IgD-negative memory B cell (primary cell): ENCODE results near the gene GNRHR. TPM values are rescaled to one million over a fixed set of nuclear protein-coding genes. Genes with fewer than 3 reads are reported as not detected.
"Not testable (repeated sequence)": the region's sequence is repeated elsewhere in the genome, so short reads cannot be mapped to it uniquely, and the experiment has no call there.

ENCODE experiments used
- H3K27ac Mint-ChIP-seq, 3 donors: one replicate each; pipeline ENCODE4 v1.8.0; 2020 to 2022; ENCODE audit warnings: mild to moderate bottlenecking in 3 of 3, mixed read lengths in 3 of 3, moderate library complexity in 1 of 3
- H3K27me3 Mint-ChIP-seq: one replicate; pipeline ENCODE4 v1.8.0; 2021; ENCODE audit warnings: mixed read lengths
- H3K36me3 Mint-ChIP-seq: one replicate; pipeline ENCODE4 v1.8.0; 2020; ENCODE audit warnings: mild to moderate bottlenecking, mixed read lengths
- H3K4me1 Mint-ChIP-seq, 3 donors: one replicate each; pipeline ENCODE4 v1.8.0; 2020 to 2022; ENCODE audit warnings: mixed read lengths in 3 of 3, mild to moderate bottlenecking in 1 of 3
- H3K4me3 Mint-ChIP-seq, 4 donors: one replicate each; pipeline ENCODE4 v1.8.0; 2020 to 2022; ENCODE audit warnings: mild to moderate bottlenecking in 4 of 4, mixed read lengths in 4 of 4, moderate library complexity in 3 of 4
- H3K9me3 Mint-ChIP-seq, 3 donors: one replicate each; pipeline ENCODE4 v1.8.0; 2020 to 2021; ENCODE audit warnings: mixed read lengths in 3 of 3, mild to moderate bottlenecking in 1 of 3
- polyA plus RNA-seq: library from polyadenylated mRNA; unstranded; fragments of 300-500 nt; fragmentation: Illumina TruSeq; gene quantifications from one replicate; pipeline ENCODE4 v1.2.3, GENCODE V29; 2021

GNRHR gene
- polyA plus RNA-seq, 1 donor from 2014 or later: not detected

DNA sequence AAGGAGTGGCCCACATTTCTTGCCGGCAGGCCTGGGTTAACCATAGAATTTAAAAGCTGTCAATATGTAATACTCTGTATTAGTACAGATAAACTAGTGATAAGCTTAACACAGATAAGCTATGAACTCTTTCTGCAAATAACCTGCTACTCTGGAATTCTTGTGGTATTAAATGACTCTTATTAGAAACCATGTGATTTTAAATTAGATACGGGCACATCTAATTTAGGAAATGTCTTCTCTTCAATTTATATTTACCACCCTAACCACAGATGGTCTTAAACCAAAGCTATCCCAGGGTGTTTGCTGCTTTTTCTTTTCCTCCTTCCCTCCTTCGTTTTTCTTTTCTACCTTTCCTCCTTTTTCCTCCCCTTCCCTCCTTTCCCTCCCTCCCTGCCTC lies 4.9 kb downstream of the GNRHR start:
- Mint-ChIP-seq H3K27me3 (no peaks in the 10 kb centered on the region), H3K4me3 (no peak overlapping the region), H3K9me3 (no peaks in the 10 kb centered on the region), H3K4me1 (peaks cover 0 to 5% (median 2%) of the 10 kb centered on the region in 3 donors), H3K36me3 (peaks cover 2% of the 10 kb centered on the region), H3K27ac (no peak overlapping the region)

DNA sequence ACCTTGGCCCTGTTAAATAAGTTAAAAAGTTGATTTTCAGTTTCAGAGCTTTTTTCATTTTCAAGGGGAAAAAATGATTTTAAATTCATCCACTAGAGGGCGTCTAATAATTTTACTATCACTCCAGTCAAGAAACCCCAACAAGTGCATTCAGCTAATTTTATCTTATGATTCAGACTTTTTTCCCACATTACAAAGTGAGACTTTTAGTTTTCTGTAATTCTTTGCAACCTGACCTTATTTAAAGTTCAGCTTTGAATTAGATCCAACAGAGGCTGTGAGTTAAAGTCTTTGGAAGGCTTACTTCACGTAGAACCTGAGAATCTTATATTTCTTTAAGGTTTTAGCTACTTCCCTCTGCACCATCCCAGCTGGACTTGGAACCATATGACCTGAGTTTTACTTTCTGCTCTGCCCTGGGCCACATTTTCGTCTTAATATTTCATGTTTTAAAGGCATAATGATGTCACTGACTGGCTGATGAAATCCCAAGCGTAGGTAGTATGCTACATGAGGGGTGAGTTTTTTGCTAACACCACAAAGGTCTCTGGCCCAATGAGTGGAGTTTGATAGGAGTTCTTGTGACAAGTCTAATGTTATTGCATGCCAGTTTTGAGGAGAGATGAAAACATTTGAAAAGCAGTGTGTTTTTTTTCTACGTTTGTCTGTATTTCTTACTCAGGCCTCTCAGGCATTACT lies 7.2 kb downstream of the GNRHR start:
- Mint-ChIP-seq H3K4me1 (peaks cover 0 to 5% (median 2%) of the 10 kb centered on the region in 3 donors), H3K36me3 (peaks cover 3% of the 10 kb centered on the region), H3K9me3 (no peaks in the 10 kb centered on the region), H3K27ac (no peak overlapping the region), H3K27me3 (no peaks in the 10 kb centered on the region), H3K4me3 (no peak overlapping the region)

DNA sequence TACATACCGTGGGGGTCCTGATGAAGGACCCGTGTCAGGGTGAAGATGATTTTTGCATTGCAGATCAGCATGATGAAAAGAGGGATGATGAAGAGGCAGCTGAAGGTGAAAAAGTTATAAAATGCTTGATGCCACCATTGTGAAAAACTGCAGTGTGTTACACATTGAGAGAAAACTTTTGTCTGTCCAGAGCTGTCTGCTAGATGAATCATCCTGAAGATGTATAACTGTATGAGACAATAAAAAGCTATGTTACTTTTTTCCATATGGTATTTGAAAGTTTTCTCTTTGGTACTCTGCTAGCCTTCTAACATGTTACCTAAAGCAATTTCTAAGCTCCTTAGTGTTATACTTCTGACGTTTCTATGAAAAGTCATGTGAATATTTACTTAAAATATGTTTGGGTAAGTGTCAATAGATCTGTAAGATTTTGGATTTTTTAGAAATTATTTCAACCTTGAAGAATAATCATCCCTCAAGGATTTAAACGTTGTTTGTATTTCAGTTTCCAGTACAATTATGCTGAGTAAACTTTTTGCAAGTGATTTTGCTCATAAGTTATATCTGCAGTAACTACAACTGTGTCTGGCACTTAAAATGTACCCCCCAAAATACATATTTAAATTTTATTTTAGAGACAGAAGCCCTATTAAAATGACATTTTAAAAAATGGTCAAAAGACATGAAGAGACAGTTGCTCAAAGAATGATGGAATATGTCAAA lies 9.5 kb downstream of the GNRHR start:
- H3K4me3 Mint-ChIP-seq: no peak overlapping the region
- H3K36me3 Mint-ChIP-seq: peaks cover 3% of the 10 kb centered on the region
- H3K27ac Mint-ChIP-seq: peak overlapping the region in 1 of 3 donors; percentile 6
- no peaks in the 10 kb centered on the region for H3K27me3 Mint-ChIP-seq
- peaks cover 0 to 5% (median 2%) of the 10 kb centered on the region in 3 donors for H3K4me1 Mint-ChIP-seq
- no peaks in the 10 kb centered on the region for H3K9me3 Mint-ChIP-seq

DNA sequence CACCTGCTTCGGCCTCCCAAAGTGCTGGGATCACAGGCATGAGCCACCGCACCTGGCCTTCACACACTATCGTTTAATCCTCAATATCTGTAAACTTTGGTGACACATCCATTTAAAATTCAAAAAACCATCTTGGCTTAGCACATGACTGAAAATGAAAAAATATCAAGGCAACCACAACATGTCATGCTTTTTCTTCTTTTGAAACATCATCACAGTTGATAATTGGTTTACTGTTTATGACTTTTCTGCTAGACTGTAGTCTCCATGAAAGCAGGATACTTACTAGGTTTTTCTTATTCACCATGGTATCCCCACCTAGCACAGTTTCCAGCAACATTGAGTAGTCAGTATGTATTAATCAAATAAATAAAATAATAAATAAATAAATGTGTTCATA lies 11.0 kb downstream of the GNRHR start:
- H3K4me1 Mint-ChIP-seq: peaks cover 0 to 5% (median 2%) of the 10 kb centered on the region in 3 donors
- no peaks in the 10 kb centered on the region for H3K27me3 Mint-ChIP-seq
- no peak overlapping the region for H3K27ac Mint-ChIP-seq
- no peaks in the 10 kb centered on the region for H3K9me3 Mint-ChIP-seq
- peaks cover 1% of the 10 kb centered on the region for H3K36me3 Mint-ChIP-seq
- H3K4me3 Mint-ChIP-seq: no peak overlapping the region

DNA sequence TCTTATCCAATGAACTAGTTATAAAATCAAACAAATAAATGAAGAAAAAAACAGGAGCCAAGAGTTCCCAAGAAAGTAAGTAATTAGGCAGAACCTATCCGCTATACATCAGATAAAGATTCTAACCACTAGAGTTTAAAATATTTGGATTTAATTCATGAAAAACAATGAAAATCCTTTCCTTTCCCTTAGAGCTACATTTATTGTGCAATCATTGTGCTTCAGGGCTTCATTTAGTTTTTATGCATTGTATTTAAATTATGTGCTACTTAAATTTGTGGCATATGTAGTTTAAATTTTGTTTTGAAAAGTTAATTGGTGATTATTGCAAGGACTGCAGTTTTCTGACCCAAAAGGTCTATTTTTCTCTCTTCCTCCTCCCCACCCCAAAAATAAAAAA lies 17.9 kb downstream of the GNRHR start:
- H3K27ac Mint-ChIP-seq: no peak overlapping the region
- H3K36me3 Mint-ChIP-seq: peaks cover 8% of the 10 kb centered on the region
- H3K4me3 Mint-ChIP-seq: no peak overlapping the region
- H3K4me1 Mint-ChIP-seq: no peaks in the 10 kb centered on the region
- H3K9me3 Mint-ChIP-seq: no peaks in the 10 kb centered on the region
- no peaks in the 10 kb centered on the region for H3K27me3 Mint-ChIP-seq

DNA sequence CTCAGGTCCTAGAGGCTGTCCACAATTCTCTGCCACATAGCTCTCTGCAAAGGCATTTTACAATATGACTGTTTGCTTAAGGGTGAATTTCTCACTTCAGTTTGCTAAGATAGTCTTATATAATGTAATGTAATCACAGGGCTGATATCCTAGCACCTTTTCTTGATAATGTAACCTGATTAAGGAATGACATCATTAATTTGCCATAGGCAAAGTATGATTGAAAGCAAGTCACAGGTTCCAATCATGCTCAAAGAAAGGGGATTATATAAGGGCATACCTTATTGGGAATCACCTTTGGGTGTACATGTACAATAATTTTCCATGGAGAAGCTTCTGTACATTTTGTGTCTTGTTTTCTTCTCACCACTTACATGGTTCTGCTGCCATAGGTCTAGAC lies 18.9 kb downstream of the GNRHR start:
- Mint-ChIP-seq H3K9me3 (no peaks in the 10 kb centered on the region), H3K4me3 (no peak overlapping the region), H3K4me1 (peaks cover 0 to 1% (median 0%) of the 10 kb centered on the region in 3 donors), H3K27ac (no peak overlapping the region), H3K36me3 (peaks cover 11% of the 10 kb centered on the region), H3K27me3 (no peaks in the 10 kb centered on the region)

DNA sequence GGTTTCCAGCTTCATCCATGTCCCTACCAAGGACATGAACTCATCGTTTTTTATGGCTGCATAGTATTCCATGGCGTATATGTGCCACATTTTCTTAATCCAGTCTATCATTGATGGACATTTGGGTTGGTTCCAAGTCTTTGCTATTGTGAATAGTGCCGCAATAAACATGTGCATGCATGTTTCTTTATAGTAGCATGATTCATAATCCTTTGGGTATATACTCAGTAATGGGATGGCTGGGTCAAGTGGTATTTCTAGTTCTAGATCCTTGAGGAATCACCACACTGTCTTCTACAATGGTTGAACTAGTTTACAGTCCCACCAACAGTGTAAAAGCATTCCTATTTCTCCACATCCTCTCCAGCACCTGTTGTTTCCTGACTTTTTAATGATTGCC lies 23.7 kb downstream of the GNRHR start:
- not testable (repeated sequence) for H3K9me3 Mint-ChIP-seq, H3K4me1 Mint-ChIP-seq, H3K4me3 Mint-ChIP-seq, H3K27me3 Mint-ChIP-seq, H3K27ac Mint-ChIP-seq
- H3K36me3 Mint-ChIP-seq: peaks cover 14% of the 10 kb centered on the region

DNA sequence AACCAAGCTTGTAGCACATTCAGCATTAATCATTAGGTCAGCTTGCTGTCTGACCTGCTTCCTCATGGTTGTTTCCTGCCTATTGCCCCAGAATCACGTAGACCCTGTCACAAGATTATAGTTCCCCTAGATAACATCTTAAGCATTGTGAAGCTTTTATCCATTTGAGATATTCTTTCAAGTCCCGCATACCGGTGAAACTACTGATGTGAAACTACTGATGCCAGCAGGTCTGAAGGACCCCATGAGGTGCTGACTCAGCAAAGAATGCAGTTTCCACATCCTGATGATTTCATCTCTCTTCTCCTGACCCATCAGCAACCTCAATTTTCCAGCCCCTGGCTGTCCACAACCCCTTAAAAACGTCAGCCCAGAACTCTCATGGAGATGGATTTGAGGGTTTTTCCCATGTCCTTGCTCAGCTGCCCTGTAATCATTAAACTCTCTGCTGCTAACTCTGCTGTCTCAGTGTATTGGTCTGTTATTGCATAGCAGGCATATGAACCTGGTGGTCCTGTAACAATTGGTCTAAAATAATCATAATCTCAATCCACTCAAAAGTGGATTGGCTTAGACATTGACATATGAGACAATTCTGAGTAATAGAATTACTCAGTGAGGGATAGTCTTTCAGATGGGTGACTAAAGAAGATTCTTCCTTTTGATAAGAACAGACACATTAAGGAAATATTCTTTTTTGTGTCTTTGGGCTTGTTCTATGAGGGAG lies 26.9 kb downstream of the GNRHR start:
- Mint-ChIP-seq H3K36me3 (peaks cover 11% of the 10 kb centered on the region), H3K27ac (no peak overlapping the region), H3K4me3 (no peak overlapping the region), H3K9me3 (peaks cover 2 to 5% (median 3%) of the 10 kb centered on the region in 3 donors), H3K27me3 (no peaks in the 10 kb centered on the region), H3K4me1 (peaks cover 0 to 1% (median 0%) of the 10 kb centered on the region in 3 donors)

DNA sequence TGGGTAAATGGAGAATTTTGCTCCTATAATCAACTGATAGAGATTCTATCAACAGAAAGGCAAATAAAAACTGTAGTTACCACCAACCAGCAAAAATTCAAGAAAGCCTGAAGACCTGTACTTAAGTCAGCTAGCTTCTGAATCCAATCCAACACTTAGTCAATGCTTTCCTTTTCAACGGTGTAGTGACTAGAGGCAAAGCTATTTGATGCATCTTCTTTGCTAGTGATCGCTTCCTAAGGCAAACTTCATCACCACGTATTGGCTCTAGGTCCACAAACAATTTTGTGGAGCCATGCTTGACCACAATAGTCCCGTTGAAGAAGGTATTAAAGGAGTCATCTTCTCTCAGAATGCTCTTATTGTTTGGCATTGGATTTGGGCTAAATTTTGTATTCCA lies 28.2 kb downstream of the GNRHR start:
- H3K4me1 Mint-ChIP-seq: peaks cover 0 to 1% (median 0%) of the 10 kb centered on the region in 3 donors
- H3K9me3 Mint-ChIP-seq: peaks cover 2 to 5% (median 3%) of the 10 kb centered on the region in 3 donors
- no peak overlapping the region for H3K27ac Mint-ChIP-seq

DNA sequence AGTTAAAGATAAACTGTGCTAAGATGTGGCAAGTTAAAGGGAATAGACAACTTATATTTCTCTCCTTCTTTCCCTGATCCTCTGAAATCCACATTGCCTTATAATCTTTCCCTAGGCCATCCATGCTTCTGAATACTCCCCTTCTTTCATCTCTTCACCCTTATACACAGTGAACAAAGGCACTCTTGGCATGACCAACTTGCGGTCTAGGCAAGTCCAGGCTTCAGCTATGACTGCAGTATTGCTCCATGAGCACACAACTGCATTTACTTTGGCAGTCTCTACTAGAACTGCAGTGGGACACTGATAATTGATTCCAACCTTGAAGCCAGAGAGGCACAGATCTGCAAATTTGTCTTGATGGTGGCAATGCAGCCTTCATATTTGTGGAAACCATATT lies 29.1 kb downstream of the GNRHR start:
- no peaks in the 10 kb centered on the region for H3K27me3 Mint-ChIP-seq
- H3K36me3 Mint-ChIP-seq: peaks cover 6% of the 10 kb centered on the region
- H3K4me1 Mint-ChIP-seq: no peaks in the 10 kb centered on the region
- no peak overlapping the region for H3K27ac Mint-ChIP-seq
- H3K9me3 Mint-ChIP-seq: peaks cover 2 to 5% (median 3%) of the 10 kb centered on the region in 3 donors
- H3K4me3 Mint-ChIP-seq: no peak overlapping the region

More for the DNA sequence above, 28.2 kb downstream of the GNRHR start:
- Mint-ChIP-seq H3K4me3 (no peak overlapping the region), H3K27me3 (no peaks in the 10 kb centered on the region), H3K36me3 (peaks cover 7% of the 10 kb centered on the region)

DNA sequence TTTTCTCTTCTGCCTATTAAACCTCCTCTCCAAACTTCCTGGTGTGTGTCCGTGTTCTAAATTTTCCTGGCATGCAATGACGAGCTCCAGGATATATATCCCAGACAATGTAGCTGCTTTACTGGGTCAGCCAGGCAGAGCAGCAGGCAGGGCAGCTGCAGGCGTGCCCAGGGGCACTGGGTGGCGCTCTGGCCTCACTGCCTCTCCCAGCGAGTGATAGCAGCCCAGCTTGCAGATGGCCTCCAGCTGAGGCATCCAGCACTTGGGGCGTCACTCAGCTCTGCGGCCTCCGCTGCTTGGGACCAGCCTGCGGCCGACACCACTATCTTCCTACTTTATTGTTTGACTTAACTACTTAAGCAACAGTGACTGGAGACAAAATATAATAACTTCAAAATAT lies 30.2 kb downstream of the GNRHR start:
- Mint-ChIP-seq H3K4me1 (no peaks in the 10 kb centered on the region), H3K27me3 (no peaks in the 10 kb centered on the region), H3K36me3 (peaks cover 3% of the 10 kb centered on the region), H3K27ac (no peak overlapping the region), H3K9me3 (peaks cover 0 to 5% (median 2%) of the 10 kb centered on the region in 3 donors), H3K4me3 (no peak overlapping the region)

DNA sequence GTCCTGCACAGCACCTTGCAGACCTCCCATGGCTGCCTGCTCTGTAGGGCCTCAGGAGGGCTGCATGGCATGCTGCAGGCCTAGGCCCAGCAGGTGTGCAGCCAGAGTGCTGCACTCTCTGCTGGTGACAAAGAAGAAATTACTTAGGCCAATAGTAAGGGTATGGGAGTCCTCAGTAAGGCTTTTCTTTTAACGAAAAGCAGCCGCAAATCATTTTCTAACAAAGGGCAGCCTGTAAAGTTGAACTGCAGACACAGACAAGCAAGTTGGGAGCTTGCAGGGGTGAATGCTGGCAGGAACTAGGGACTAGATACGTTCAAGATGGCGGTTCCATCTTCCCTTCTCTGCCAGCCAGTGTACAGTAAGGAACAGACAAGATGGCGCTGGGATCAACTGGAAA lies 30.8 kb downstream of the GNRHR start:
- Mint-ChIP-seq H3K27ac (no peak overlapping the region), H3K36me3 (peaks cover 3% of the 10 kb centered on the region), H3K9me3 (peaks cover 0 to 5% (median 0%) of the 10 kb centered on the region in 3 donors), H3K27me3 (no peaks in the 10 kb centered on the region), H3K4me3 (no peak overlapping the region), H3K4me1 (no peaks in the 10 kb centered on the region)

DNA sequence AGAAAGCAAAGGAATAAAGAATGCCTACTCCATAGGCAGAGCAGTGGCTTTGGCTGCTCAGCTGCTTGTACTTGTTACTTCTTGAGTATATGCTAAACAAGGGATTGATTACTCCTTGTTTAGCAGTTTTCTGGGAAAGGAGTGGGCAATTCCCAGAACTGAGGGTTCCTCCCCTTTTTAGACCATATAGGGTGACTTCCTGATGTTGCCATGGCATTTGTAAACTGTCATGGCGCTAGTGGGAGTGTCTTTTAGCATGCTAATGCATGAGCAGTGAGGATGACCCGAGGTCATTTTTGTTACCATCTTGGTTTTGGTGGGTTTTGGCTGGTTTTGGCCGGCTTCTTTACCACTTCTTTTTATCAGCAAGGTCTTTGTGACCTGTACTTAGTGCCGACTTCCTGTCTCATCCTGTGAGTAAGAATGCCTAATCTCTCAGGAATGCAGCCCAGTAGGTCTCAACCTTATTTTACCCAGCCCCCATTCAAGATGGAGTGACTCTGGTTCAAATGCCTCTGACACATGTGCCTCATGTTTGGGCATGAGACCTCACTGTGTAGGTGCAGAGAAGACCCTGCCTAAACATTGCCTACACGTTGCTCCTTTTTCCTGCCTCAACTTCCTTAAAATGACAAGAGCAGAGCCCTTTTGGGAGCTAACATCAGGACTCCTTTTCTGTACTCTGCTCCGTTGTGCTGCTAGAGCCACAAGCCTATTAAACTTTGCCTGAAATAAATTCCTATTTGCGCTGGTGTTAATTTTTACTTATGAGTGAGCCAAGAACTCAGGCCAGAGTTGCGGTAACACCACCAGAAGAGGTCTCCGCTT lies 32.2 kb downstream of the GNRHR start:
- peaks cover 3% of the 10 kb centered on the region for H3K36me3 Mint-ChIP-seq
- H3K4me3 Mint-ChIP-seq: no peak overlapping the region
- H3K9me3 Mint-ChIP-seq: peaks cover 0 to 5% (median 0%) of the 10 kb centered on the region in 3 donors

DNA sequence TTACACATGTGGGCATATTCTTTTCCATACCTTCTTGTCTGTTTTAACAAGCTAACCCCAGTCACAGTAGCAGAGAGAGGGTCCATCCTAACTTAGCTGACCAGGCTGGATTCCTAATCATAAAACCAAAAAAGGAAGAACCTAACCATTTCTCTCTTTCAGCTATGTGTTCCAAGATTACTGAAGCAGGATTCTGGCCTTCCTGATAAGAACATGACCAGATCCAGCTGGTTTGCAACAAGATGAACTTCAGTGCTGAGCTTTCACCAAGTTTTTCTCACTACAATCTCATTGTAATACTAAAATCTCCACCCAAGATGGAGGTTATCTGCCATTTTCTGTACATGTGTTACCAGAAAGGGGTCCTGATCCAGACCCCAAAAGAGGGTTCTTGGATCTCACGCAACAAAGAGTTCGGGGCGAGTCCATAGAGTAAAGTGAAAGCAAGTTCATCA lies 32.8 kb downstream of the GNRHR start:
- H3K4me1 Mint-ChIP-seq: no peaks in the 10 kb centered on the region
- H3K9me3 Mint-ChIP-seq: peaks cover 0 to 5% (median 0%) of the 10 kb centered on the region in 3 donors
- peaks cover 3% of the 10 kb centered on the region for H3K36me3 Mint-ChIP-seq
- H3K4me3 Mint-ChIP-seq: no peak overlapping the region
- no peaks in the 10 kb centered on the region for H3K27me3 Mint-ChIP-seq
- H3K27ac Mint-ChIP-seq: no peak overlapping the region

More for the DNA sequence above, 32.2 kb downstream of the GNRHR start:
- Mint-ChIP-seq H3K4me1 (no peaks in the 10 kb centered on the region), H3K27me3 (no peaks in the 10 kb centered on the region), H3K27ac (no peak overlapping the region)
